GM12878 (cell line): ENCODE results near the gene SPINK7. TPM values are rescaled to one million over a fixed set of nuclear protein-coding genes. Genes with fewer than 3 reads are reported as not detected.

ENCODE experiments used
- ATAC-seq: fragments of 200-7000 bp; cut with Tn5 transposase; 3 replicates; pipeline ENCODE4 v1.9.1; 2020; ENCODE audit warnings: mild to moderate bottlenecking, moderate library complexity
- BruUV-seq: library from RNA; stranded (reverse); fragments of 400-500 nt; replicated peaks from 2 replicates; lab custom pipeline; 2021; lab: Mats Ljungman, UMichigan
- CTCF ChIA-PET: fragments of 300-600 bp; sonication (Branson Sonifier 250); formaldehyde crosslinking; extraction: SDS; loops from one replicate; lab custom pipeline; 2021; ENCODE audit warnings: inconsistent platforms; lab: Yijun Ruan, JAX
- POLR2A ChIA-PET: fragments of 350-600 bp; formaldehyde crosslinking; extraction: SDS; loops from one replicate; lab custom pipeline; 2021; ENCODE audit warnings: inconsistent platforms; lab: Charles Lee
- RAD21 ChIA-PET: fragments of 300-600 bp; sonication (Branson Sonifier 250); formaldehyde crosslinking; loops from one replicate; lab custom pipeline; 2023; ENCODE audit warnings: antibody characterized with exemption; ENCODE audit not compliant: unreplicated experiment; lab: Charles Lee
- SMC1A ChIA-PET: fragments of 300-600 bp; sonication (Branson Sonifier 250); formaldehyde crosslinking; loops from one replicate; lab custom pipeline; 2023; ENCODE audit not compliant: unreplicated experiment, uncharacterized antibody; lab: Charles Lee
- DNase-seq: peaks from one replicate; pipeline ENCODE4 v3.0.0-alpha.2; 2011; ENCODE audit warnings: low read depth, low spot score
- FAIRE-seq: peaks from 3 replicates; lab custom pipeline; 2011; peaks lifted over from hg19 to GRCh38; lab: Jason Lieb, UNC
- H2AFZ ChIP-seq: 2 replicates; pipeline ENCODE4 v1.6.0; 2011; ENCODE audit warnings: low read depth, low read length, control low read depth; ENCODE audit not compliant: control insufficient read depth
- H3K27ac ChIP-seq: 2 replicates; pipeline ENCODE4 v1.5.1; 2011; ENCODE audit warnings: control low read depth; ENCODE audit not compliant: control insufficient read depth, insufficient read depth
- H3K27me3 ChIP-seq, 2 experiments: replicated peaks in 1 of 2; 2 replicates each; pipeline versions ENCODE4 v1.6.0 to v1.6.1; 2011; ENCODE audit warnings: low read length in 1 of 2; ENCODE audit not compliant: control insufficient read depth in 2 of 2, insufficient read depth in 2 of 2
- H3K36me3 ChIP-seq, 2 experiments: 2 replicates each; pipeline ENCODE4 v1.5.1; 2011; ENCODE audit warnings: low read length in 1 of 2; ENCODE audit not compliant: control insufficient read depth in 2 of 2, insufficient read depth in 2 of 2
- H3K4me1 ChIP-seq: 2 replicates; pipeline ENCODE4 v1.6.1; 2011; ENCODE audit warnings: mild to moderate bottlenecking, low read length, moderate library complexity, mixed read lengths; ENCODE audit not compliant: control insufficient read depth, insufficient read depth
- H3K4me2 ChIP-seq: 2 replicates; pipeline ENCODE4 v1.6.0; 2011; ENCODE audit warnings: control low read depth; ENCODE audit not compliant: control insufficient read depth, insufficient read depth
- H3K4me3 ChIP-seq: fragments of 200-600 bp; sonication (generic); 2 replicates; pipeline ENCODE4 v1.5.1; 2016
- H3K79me2 ChIP-seq: 2 replicates; pipeline ENCODE4 v1.6.0; 2011; ENCODE audit warnings: low read length; ENCODE audit not compliant: control insufficient read depth, insufficient read depth
- H3K9ac ChIP-seq: 2 replicates; pipeline ENCODE4 v1.8.0; 2011; ENCODE audit warnings: low read length, control low read depth, mixed read lengths; ENCODE audit not compliant: control insufficient read depth, insufficient read depth
- H3K9me3 ChIP-seq: replicated peaks from 3 replicates; pipeline ENCODE4 v1.5.1; 2011; ENCODE audit warnings: mild to moderate bottlenecking, low read length; ENCODE audit not compliant: control insufficient read depth, insufficient read depth
- H4K20me1 ChIP-seq: 2 replicates; pipeline ENCODE4 v1.6.0; 2011; ENCODE audit not compliant: control insufficient read depth, insufficient read depth
- ASH2L ChIP-seq: fragments of 300-600, 200-600 bp; sonication (generic); IDR thresholded peaks from 2 replicates; pipeline ENCODE4 v1.6.1; 2017; ENCODE audit warnings: low read depth, mild to moderate bottlenecking, borderline replicate concordance
- BCL3 ChIP-seq: IDR thresholded peaks from 2 replicates; pipeline ENCODE4 v1.6.1; 2011; ENCODE audit warnings: borderline replicate concordance, low read depth, mild to moderate bottlenecking, moderate library complexity, low read length; ENCODE audit not compliant: insufficient read depth, poor library complexity, severe bottlenecking
- DPF2 ChIP-seq: fragments of 450-650 bp; IDR thresholded peaks from 2 replicates; pipeline ENCODE4 v1.6.1; 2017; ENCODE audit warnings: mild to moderate bottlenecking
- E4F1 ChIP-seq: fragments of 450-650 bp; IDR thresholded peaks from 2 replicates; pipeline ENCODE4 v1.6.1; 2018; ENCODE audit warnings: borderline replicate concordance, mild to moderate bottlenecking; ENCODE audit not compliant: partially characterized antibody
- FOXK2 ChIP-seq: fragments of 450-650 bp; IDR thresholded peaks from 2 replicates; pipeline ENCODE4 v1.6.1; 2017; ENCODE audit warnings: mild to moderate bottlenecking, moderate library complexity
- JUNB ChIP-seq: IDR thresholded peaks from 2 replicates; pipeline ENCODE4 v1.6.1; 2016; ENCODE audit warnings: antibody characterized with exemption, mild to moderate bottlenecking
- MEF2A ChIP-seq: IDR thresholded peaks from 2 replicates; pipeline ENCODE4 v1.6.1; 2011; ENCODE audit warnings: low read depth, mild to moderate bottlenecking, low read length, moderate library complexity; ENCODE audit not compliant: insufficient read depth
- PML ChIP-seq: IDR thresholded peaks from 2 replicates; pipeline ENCODE4 v1.6.1; 2012; ENCODE audit warnings: low read length, inconsistent platforms
- POU2F2 ChIP-seq: IDR thresholded peaks from 3 replicates; pipeline ENCODE4 v1.6.1; 2011; ENCODE audit warnings: low read depth, mild to moderate bottlenecking, low read length, borderline replicate concordance
- RELA ChIP-seq: fragments of 450-650 bp; IDR thresholded peaks from 2 replicates; pipeline ENCODE4 v1.8.0; 2014; ENCODE audit warnings: borderline replicate concordance; ENCODE audit not compliant: partially characterized antibody
- SMAD1 ChIP-seq: fragments of 450-650 bp; IDR thresholded peaks from 2 replicates; pipeline ENCODE4 v1.6.1; 2018; ENCODE audit warnings: mild to moderate bottlenecking, low read depth; ENCODE audit not compliant: partially characterized antibody
- SMC3 ChIP-seq: IDR thresholded peaks from 2 replicates; pipeline ENCODE4 v1.6.1; 2011; ENCODE audit warnings: low read length, improper control_type of control experiment, borderline replicate concordance
- SPI1 ChIP-seq: IDR thresholded peaks from 2 replicates; pipeline ENCODE4 v1.6.1; 2011; ENCODE audit warnings: low read depth, mild to moderate bottlenecking, low read length, moderate library complexity, borderline replicate concordance; ENCODE audit not compliant: insufficient read depth
- ZNF687 ChIP-seq: fragments of 450-650 bp; IDR thresholded peaks from 2 replicates; pipeline ENCODE4 v1.6.1; 2017; ENCODE audit warnings: mild to moderate bottlenecking, moderate library complexity
- WGBS: methylation state at CpG from one replicate; pipeline ENCODE4 v1.1.6; 2016; ENCODE audit warnings: low lambda C conversion rate; ENCODE audit not compliant: insufficient replicate concordance, insufficient coverage; ENCODE audit errors: missing lambda C conversion rate; 5-methylcytosine and 5-hydroxymethylcytosine counted together
- in situ Hi-C: fragments of 300-500 bp; cut with MboI; formaldehyde crosslinking; loops from 9 replicates; pipeline ENCODE4 v1.14.3; 2018; ENCODE audit warnings: mixed read lengths
- intact Hi-C: fragments of 100-400 bp; cut with micrococcal nuclease; formaldehyde crosslinking; loops from one replicate; pipeline ENCODE4 v1.14.2; 2022; ENCODE audit not compliant: unreplicated experiment
- polyA plus RNA-seq, 11 experiments: library from polyadenylated mRNA; depleted of rRNA in 4 of 11; unstranded in 6 of 11; stranded (reverse) in 5 of 11; fragments of >200 nt; fragmentation: Nextera tagmentation in 4 of 11; fragmentation: Illumina TruSeq in 1 of 11; extraction: Ambion mirVana in 4 of 11; extraction: Trizol in 1 of 11; gene quantifications; 1 replicate in 1 of 11; 2 replicates in 10 of 11; pipeline versions ENCODE4 v1.2.1 to v1.2.3, GENCODE V29; 2011 to 2016; ENCODE audit warnings: inconsistent platforms in 2 of 11, missing spikeins in 2 of 11, low read depth in 1 of 11
- total RNA-seq, 4 experiments: library from RNA; depleted of rRNA in 3 of 4; stranded (reverse); fragments of >200 nt in 3 of 4; fragmentation: Illumina TruSeq in 1 of 4; extraction: Trizol in 1 of 4; gene quantifications; 2 replicates each; pipeline versions ENCODE4 v1.2.1 to v1.2.3, GENCODE V29; 2013 to 2021
- TF ChIP-seq, protein P1 (sequence below), 3 experiments: IDR thresholded peaks in 2 of 3; conservative IDR thresholded peaks in 1 of 3; 2 replicates each; pipeline ENCODE4 v1.5.1; 2011; ENCODE audit warnings: low read depth in 3 of 3, low read length in 3 of 3, mild to moderate bottlenecking in 3 of 3, control low read depth in 2 of 3, moderate library complexity in 2 of 3, inconsistent platforms in 1 of 3, mixed read lengths in 1 of 3; ENCODE audit not compliant: control insufficient read depth in 2 of 3, insufficient read depth in 1 of 3; ENCODE audit errors: extremely low read depth in 1 of 3

Gene SPINK7
- total and polyA plus RNA-seq, 10 of the 15 experiments (the other 5 are each of a cell fraction or from before 2014, with no cell fraction given), result not detected

- RAD21 ChIA-PET, result no interaction called here
- H3K9me3 ChIP-seq, result no peaks in the 10 kb centered on the region
- in situ Hi-C loops, result no loop called here
- FAIRE-seq (no peak), ATAC-seq (no peak), DNase-seq (no peak)
- POLR2A ChIA-PET, result no interaction called here
- BruUV-seq, result no TSS peak
- intact Hi-C loops, result no loop called here
- whole genome bisulfite sequencing, result 37% methylated on average over 2 of the region's 2 CpGs
- CTCF ChIA-PET, result interaction anchor here (1.0 kb wide), 1 partner anchor 389 kb away, joined by 3 read pairs; no protein-coding TSS in a partner anchor
- no peak overlapping the region for H3K9ac ChIP-seq
- H3K27ac ChIP-seq, result no peak overlapping the region
- no peaks in the 10 kb centered on the region for H3K36me3 ChIP-seq
- H2AFZ ChIP-seq, result no peak overlapping the region
- SMC1A ChIA-PET, result no interaction called here
- H4K20me1 ChIP-seq, result no peaks in the 10 kb centered on the region
- no peak overlapping the region for H3K4me3 ChIP-seq
- H3K4me2 ChIP-seq, result no peak overlapping the region
- H3K4me1 ChIP-seq, result no peaks in the 10 kb centered on the region
- no peaks in the 10 kb centered on the region for H3K79me2 ChIP-seq
- H3K27me3 ChIP-seq, result no peaks in the 10 kb centered on the region
- no peak for TF ChIP-seq E4F1
- no peak for TF ChIP-seq FOXK2
- TF ChIP-seq ZNF687, result no peak
- no peak for TF ChIP-seq RELA
- TF ChIP-seq ASH2L, result no peak
- no peak for TF ChIP-seq SPI1
- TF ChIP-seq MEF2A, result no peak
- TF ChIP-seq DPF2, result no peak
- no peak for TF ChIP-seq SMC3
- TF ChIP-seq, protein P1, sequence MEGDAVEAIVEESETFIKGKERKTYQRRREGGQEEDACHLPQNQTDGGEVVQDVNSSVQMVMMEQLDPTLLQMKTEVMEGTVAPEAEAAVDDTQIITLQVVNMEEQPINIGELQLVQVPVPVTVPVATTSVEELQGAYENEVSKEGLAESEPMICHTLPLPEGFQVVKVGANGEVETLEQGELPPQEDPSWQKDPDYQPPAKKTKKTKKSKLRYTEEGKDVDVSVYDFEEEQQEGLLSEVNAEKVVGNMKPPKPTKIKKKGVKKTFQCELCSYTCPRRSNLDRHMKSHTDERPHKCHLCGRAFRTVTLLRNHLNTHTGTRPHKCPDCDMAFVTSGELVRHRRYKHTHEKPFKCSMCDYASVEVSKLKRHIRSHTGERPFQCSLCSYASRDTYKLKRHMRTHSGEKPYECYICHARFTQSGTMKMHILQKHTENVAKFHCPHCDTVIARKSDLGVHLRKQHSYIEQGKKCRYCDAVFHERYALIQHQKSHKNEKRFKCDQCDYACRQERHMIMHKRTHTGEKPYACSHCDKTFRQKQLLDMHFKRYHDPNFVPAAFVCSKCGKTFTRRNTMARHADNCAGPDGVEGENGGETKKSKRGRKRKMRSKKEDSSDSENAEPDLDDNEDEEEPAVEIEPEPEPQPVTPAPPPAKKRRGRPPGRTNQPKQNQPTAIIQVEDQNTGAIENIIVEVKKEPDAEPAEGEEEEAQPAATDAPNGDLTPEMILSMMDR (IDR thresholded peaks at IDR 0.05 in 2 of 3, conservative IDR thresholded peaks at IDR 0.05 in 1 of 3; ENCODE audit: control insufficient read depth in 2 of 3, extremely low read depth in 1 of 3, insufficient read depth in 1 of 3, low read depth in 3 of 3, low read length in 3 of 3), result no peak
- no peak for TF ChIP-seq PML
- no peak for TF ChIP-seq JUNB
- no peak for TF ChIP-seq BCL3
- TF ChIP-seq SMAD1, result no peak
- no peak for TF ChIP-seq POU2F2
These were observed 30.8 kb downstream of the SPINK7 start for GRCh38 chr5:148343046-148343407.
